Mesendoderm (in vitro differentiated cells): ENCODE data around the gene SEMA4A.
A peak's percentile ranks its signal among the peaks of the same experiment; 100 is the strongest.
"Not testable (repeated sequence)": the region's sequence is repeated elsewhere in the genome, so short reads cannot be mapped to it uniquely, and the experiment has no call there.

Experiments used
- DNase-seq: peaks from one replicate; pipeline ENCODE4 v3.0.0; 2013
- H2AK5ac ChIP-seq: 2 replicates; pipeline ENCODE4 v1.6.1; 2013; ENCODE audit warnings: low read length, inconsistent platforms
- H2BK120ac ChIP-seq: 2 replicates; pipeline ENCODE4 v1.6.1; 2013; ENCODE audit warnings: low read depth, mild to moderate bottlenecking, low read length, moderate library complexity, mixed read lengths
- H2BK15ac ChIP-seq: replicated peaks from 2 replicates; pipeline ENCODE4 v1.6.1; 2013; ENCODE audit warnings: low read depth, mild to moderate bottlenecking, moderate library complexity
- H2BK5ac ChIP-seq: 2 replicates; pipeline ENCODE4 v1.6.1; 2013; ENCODE audit warnings: low read length, inconsistent platforms
- H3K18ac ChIP-seq: 2 replicates; pipeline ENCODE4 v1.6.1; 2013; ENCODE audit warnings: mild to moderate bottlenecking, low read length, mixed read lengths
- H3K23ac ChIP-seq: one replicate; pipeline ENCODE4 v1.6.1; 2013; ENCODE audit warnings: low read length
- H3K27ac ChIP-seq: 2 replicates; pipeline ENCODE4 v1.5.1; 2013; ENCODE audit warnings: low read depth, mild to moderate bottlenecking, inconsistent platforms, low read length, moderate library complexity
- H3K27me3 ChIP-seq: 2 replicates; pipeline ENCODE4 v1.6.1; 2013; ENCODE audit warnings: low read length, control low read depth, mild to moderate bottlenecking, inconsistent platforms; ENCODE audit not compliant: insufficient read depth, poor library complexity
- H3K36me3 ChIP-seq: 2 replicates; pipeline ENCODE4 v1.6.1; 2013; ENCODE audit warnings: low read length, inconsistent platforms; ENCODE audit not compliant: control insufficient read depth, insufficient read depth
- H3K4ac ChIP-seq: one replicate; pipeline ENCODE4 v1.6.1; 2013; ENCODE audit warnings: low read depth, mild to moderate bottlenecking, low read length, moderate library complexity
- H3K4me1 ChIP-seq: 2 replicates; pipeline ENCODE4 v1.6.1; 2013; ENCODE audit warnings: low read depth, low read length, inconsistent platforms; ENCODE audit not compliant: control insufficient read depth
- H3K4me2 ChIP-seq: 2 replicates; pipeline ENCODE4 v1.6.1; 2013; ENCODE audit warnings: low read length
- H3K4me3 ChIP-seq: 2 replicates; pipeline ENCODE4 v1.5.1; 2013; ENCODE audit warnings: mild to moderate bottlenecking, low read length
- H3K56ac ChIP-seq: one replicate; pipeline ENCODE4 v1.6.1; 2013; ENCODE audit warnings: low read length
- H3K79me1 ChIP-seq: 2 replicates; pipeline ENCODE4 v1.6.1; 2013; ENCODE audit warnings: low read length, inconsistent platforms
- H3K79me2 ChIP-seq: 2 replicates; pipeline ENCODE4 v1.6.1; 2013; ENCODE audit warnings: mild to moderate bottlenecking, low read length; ENCODE audit not compliant: control insufficient read depth, insufficient read depth
- H3K9ac ChIP-seq: 2 replicates; pipeline ENCODE4 v1.6.1; 2013; ENCODE audit warnings: low read length, inconsistent platforms
- H4K5ac ChIP-seq: one replicate; pipeline ENCODE4 v1.6.1; 2013; ENCODE audit warnings: low read length
- H4K8ac ChIP-seq: one replicate; pipeline ENCODE4 v1.6.1; 2013; ENCODE audit warnings: low read depth, mild to moderate bottlenecking, control low read depth, low read length, moderate library complexity
- WGBS: extraction: QIAGEN DNeasy Blood & Tissue Kit; methylation state at CpG from one replicate; pipeline ENCODE4 v1.1.7; 2013; ENCODE audit warnings: low lambda C conversion rate, missing lambda C conversion rate; ENCODE audit not compliant: insufficient coverage; ENCODE audit errors: extremely low coverage; 5-methylcytosine and 5-hydroxymethylcytosine counted together

SEMA4A gene

GRCh38 chr1:156122086-156122485 lies 31.3 kb upstream of the SEMA4A start:
- no peaks in the 10 kb centered on the region for H3K36me3 ChIP-seq
- no peak overlapping the region for H3K4me3 ChIP-seq
- no peak overlapping the region for H3K9ac ChIP-seq
- no peak overlapping the region for H2BK120ac ChIP-seq
- no peak overlapping the region for H3K18ac ChIP-seq
- H4K5ac ChIP-seq: no peak overlapping the region
- H3K4me2 ChIP-seq: no peak overlapping the region
- peak overlapping the region; percentile 25 for H3K56ac ChIP-seq
- no peak overlapping the region for H3K4ac ChIP-seq
- no peak overlapping the region for H2BK15ac ChIP-seq
- peaks cover 27% of the 10 kb centered on the region for H3K4me1 ChIP-seq
- H3K27ac ChIP-seq: no peak overlapping the region
- H2AK5ac ChIP-seq: no peak overlapping the region
- peaks cover 16% of the 10 kb centered on the region for H3K79me2 ChIP-seq
- no peaks in the 10 kb centered on the region for H3K27me3 ChIP-seq
- peaks cover 12% of the 10 kb centered on the region for H3K79me1 ChIP-seq
- H3K23ac ChIP-seq: no peak overlapping the region
- H2BK5ac ChIP-seq: no peak overlapping the region
- DNase-seq: no peak
- H4K8ac ChIP-seq: no peak overlapping the region
- WGBS: no CpG with 5 or more reads among the region's 4 CpGs

GRCh38 chr1:156122519-156123355 lies 30.6 kb upstream of the SEMA4A start:
- H4K8ac ChIP-seq: no peak overlapping the region
- WGBS: no CpG with 5 or more reads among the region's 14 CpGs
- H3K27me3 ChIP-seq: no peaks in the 10 kb centered on the region
- H3K4me2 ChIP-seq: no peak overlapping the region
- peak overlapping the region; percentile 60 for H3K18ac ChIP-seq
- peak; percentile 56 for DNase-seq
- H3K4me3 ChIP-seq: no peak overlapping the region
- peaks cover 12% of the 10 kb centered on the region for H3K79me1 ChIP-seq
- peaks cover 16% of the 10 kb centered on the region for H3K79me2 ChIP-seq
- H3K9ac ChIP-seq: peak overlapping the region; percentile 72
- H3K23ac ChIP-seq: no peak overlapping the region
- no peaks in the 10 kb centered on the region for H3K36me3 ChIP-seq
- H3K4me1 ChIP-seq: peaks cover 27% of the 10 kb centered on the region
- H4K5ac ChIP-seq: peak overlapping the region; percentile 29
- H2BK5ac ChIP-seq: peak overlapping the region; percentile 86
- H2BK120ac ChIP-seq: peak overlapping the region; percentile 78
- no peak overlapping the region for H2BK15ac ChIP-seq
- peak overlapping the region; percentile 85 for H3K4ac ChIP-seq
- peak overlapping the region; percentile 92 for H3K56ac ChIP-seq
- H2AK5ac ChIP-seq: peak overlapping the region; percentile 94
- peak overlapping the region; percentile 87 for H3K27ac ChIP-seq

- Histone ChIP-seq H3K27ac (peak overlapping the region; percentile 94), H4K8ac (peak overlapping the region; percentile 82), H3K23ac (no peak overlapping the region), H4K5ac (no peak overlapping the region), H3K79me2 (peaks cover 14% of the 10 kb centered on the region), H3K79me1 (peaks cover 9% of the 10 kb centered on the region), H3K4me3 (no peak overlapping the region), H2AK5ac (peak overlapping the region; percentile 94), H2BK15ac (no peak overlapping the region), H3K18ac (peak overlapping the region; percentile 60), H3K4ac (peak overlapping the region; percentile 85), H3K4me1 (peaks cover 27% of the 10 kb centered on the region), H2BK120ac (peak overlapping the region; percentile 78), H2BK5ac (peak overlapping the region; percentile 86), H3K56ac (peak overlapping the region; percentile 92), H3K4me2 (no peak overlapping the region), H3K9ac (peak overlapping the region; percentile 72), H3K36me3 (no peaks in the 10 kb centered on the region), H3K27me3 (no peaks in the 10 kb centered on the region)
- DNase-seq: peak; percentile 98
- WGBS: no CpG with 5 or more reads among the region's 14 CpGs
Observed at GRCh38 chr1:156123356-156124196, 29.8 kb upstream of the SEMA4A start.

GRCh38 chr1:156124557-156125483 lies 28.6 kb upstream of the SEMA4A start:
- no peak overlapping the region for H2BK15ac ChIP-seq
- WGBS: no CpG with 5 or more reads among the region's 17 CpGs
- no peak overlapping the region for H3K4me2 ChIP-seq
- H3K27ac ChIP-seq: no peak overlapping the region
- H3K23ac ChIP-seq: no peak overlapping the region
- H3K18ac ChIP-seq: peak overlapping the region; percentile 20
- H3K27me3 ChIP-seq: no peaks in the 10 kb centered on the region
- peak overlapping the region; percentile 11 for H2AK5ac ChIP-seq
- no peak overlapping the region for H3K4ac ChIP-seq
- DNase-seq: no peak
- no peak overlapping the region for H4K5ac ChIP-seq
- no peak overlapping the region for H2BK5ac ChIP-seq
- peaks cover 13% of the 10 kb centered on the region for H3K79me2 ChIP-seq
- peaks cover 11% of the 10 kb centered on the region for H3K79me1 ChIP-seq
- H4K8ac ChIP-seq: no peak overlapping the region
- no peak overlapping the region for H3K4me3 ChIP-seq
- no peak overlapping the region for H2BK120ac ChIP-seq
- H3K9ac ChIP-seq: peak overlapping the region; percentile 20
- H3K36me3 ChIP-seq: no peaks in the 10 kb centered on the region
- peak overlapping the region; percentile 62 for H3K56ac ChIP-seq
- peaks cover 35% of the 10 kb centered on the region for H3K4me1 ChIP-seq

GRCh38 chr1:156125544-156125943 lies 27.8 kb upstream of the SEMA4A start:
- H3K4me1 ChIP-seq: peaks cover 36% of the 10 kb centered on the region

More at GRCh38 chr1:156125544-156125943, 27.8 kb upstream of the SEMA4A start:
- not testable (repeated sequence) for H3K56ac ChIP-seq, DNase-seq, H2AK5ac ChIP-seq, H2BK15ac ChIP-seq, H3K36me3 ChIP-seq, H3K9ac ChIP-seq, H3K4me2 ChIP-seq, H2BK5ac ChIP-seq, H3K27me3 ChIP-seq, H3K4me3 ChIP-seq, H3K27ac ChIP-seq, H3K23ac ChIP-seq, H3K4ac ChIP-seq, H4K5ac ChIP-seq, H3K18ac ChIP-seq, H4K8ac ChIP-seq, H3K79me1 ChIP-seq, H2BK120ac ChIP-seq
- peaks cover 10% of the 10 kb centered on the region for H3K79me2 ChIP-seq
- no CpG with 5 or more reads among the region's 10 CpGs for WGBS
